HG03442 (cell line): ENCODE results near the gene C1QTNF8.

Experiments used
- ATAC-seq: cut with Tn5 transposase; IDR thresholded peaks from one replicate; pipeline ENCODE4 v1.9.1; 2021; ENCODE audit warnings: mild to moderate bottlenecking, moderate library complexity; ENCODE audit not compliant: unreplicated experiment

The C1QTNF8 gene

DNA sequence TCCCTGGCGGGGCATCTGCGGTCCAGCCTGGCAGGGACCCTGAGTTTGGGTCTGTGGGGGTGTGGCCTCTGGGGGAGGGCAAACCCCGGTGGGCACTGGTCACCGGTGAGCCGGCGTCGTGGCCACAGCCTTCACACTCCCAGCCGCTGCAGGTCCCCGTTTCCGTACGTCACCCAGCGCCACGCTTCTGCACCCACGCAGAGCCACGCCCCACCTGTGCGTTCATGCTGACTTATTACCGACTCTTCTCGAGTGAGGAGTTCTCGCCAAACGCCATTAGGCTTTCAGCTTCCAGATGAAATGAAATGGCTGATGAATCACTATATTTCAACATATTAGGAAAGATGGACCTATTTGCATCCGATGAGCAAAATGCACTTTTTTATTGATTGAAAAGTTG is 32.3 kb downstream of the C1QTNF8 start:
- no peak for ATAC-seq

DNA sequence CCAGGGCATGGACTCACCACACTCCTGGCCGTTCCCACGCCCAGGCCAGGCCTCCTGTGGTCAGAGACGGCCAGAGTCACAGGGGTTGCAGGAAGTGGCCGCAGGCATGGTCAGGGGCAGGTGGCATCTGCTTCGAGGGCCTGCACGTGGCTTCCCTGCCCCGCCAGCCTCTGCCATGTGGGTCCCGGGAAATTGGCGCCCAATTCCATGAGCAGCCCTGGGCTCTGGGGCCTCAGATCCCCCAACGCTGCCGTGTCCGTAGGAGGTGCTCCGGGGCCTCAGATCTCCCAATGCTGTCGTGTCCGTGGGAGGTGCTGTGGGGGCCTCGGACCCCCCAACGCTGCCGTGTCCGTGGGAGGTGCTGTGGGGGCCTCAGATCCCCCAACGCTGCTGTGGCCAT is 33.1 kb downstream of the C1QTNF8 start:
- no peak for ATAC-seq

DNA sequence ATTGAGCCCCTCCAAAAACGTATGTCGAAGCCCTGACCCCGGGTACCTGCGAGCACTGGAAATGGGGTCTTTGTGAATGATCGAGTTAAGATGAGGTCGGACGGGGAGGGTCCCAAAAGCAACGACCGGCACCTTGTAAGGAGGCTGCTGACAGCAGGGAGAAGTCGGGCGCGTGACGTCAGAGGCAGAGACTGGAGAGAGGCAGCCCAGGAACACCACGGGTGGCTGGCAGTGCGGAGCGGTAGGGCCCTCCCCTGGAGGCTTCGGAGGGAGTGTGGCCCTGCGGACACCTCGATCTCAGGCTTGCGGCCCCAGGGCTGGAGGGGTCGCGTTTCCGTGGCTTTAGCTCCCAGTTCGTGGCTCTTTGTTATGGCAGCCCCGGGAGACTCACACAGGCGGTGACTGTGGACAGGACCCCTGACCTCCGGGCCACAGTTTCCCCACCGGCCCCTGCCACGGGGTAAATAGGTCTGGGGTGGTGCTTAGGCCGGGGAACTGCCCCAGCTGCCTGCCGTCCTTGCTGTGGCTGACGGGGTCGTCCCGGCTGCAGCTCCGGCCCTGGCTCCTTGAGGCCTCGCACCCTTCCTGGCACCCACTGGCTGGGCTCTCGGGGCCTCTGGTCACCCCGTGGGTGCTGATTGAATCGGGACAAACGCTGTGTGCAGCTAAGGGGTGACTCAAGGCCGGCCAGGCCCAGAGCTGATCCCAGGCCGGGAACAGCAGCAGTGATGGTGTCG is 34.1 kb downstream of the C1QTNF8 start:
- no peak for ATAC-seq

DNA sequence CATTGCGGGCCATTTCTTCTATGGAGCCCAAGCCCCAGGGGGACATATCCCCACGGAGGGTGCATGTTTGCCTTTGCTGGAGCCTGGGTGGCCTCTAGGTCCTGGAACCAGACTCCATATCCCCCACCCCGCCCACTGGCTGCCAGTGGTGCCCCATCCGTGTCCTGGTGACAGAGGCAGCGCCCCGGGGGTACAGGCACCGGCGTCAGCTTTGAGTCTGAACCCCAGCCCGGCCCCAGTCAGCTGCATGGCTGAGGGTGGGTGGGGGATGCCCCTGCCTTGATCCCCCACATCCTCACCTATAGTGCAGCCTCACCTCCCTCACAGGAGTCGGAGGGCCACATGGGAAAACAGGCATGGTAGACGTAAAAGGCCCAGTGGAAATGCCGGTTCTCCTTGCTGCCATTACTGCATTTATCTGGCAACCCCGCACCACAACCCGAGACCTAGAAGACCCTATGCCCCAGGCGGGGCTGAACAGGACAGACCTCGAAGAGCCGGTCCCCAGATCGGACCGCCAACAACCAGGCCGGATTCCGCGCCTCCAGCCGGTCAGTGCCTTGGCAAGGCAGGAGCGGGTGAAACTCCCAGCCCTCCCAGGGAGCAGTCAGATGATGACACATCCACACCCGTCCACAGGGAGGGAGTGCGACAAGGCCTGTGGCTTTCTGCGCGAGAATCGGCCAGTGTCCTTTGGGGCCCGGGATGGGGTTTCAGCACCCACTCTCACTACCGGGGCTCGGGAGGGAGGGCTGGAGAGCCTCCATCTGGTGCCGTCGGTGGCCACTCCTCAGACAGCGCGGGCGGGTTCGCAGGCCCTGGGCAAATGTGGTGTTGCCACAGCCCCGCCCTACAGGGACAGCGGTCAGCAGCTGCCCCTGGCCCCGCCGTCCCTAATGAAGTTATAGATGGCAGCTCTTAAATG is 35.4 kb downstream of the C1QTNF8 start:
- ATAC-seq = no peak

DNA sequence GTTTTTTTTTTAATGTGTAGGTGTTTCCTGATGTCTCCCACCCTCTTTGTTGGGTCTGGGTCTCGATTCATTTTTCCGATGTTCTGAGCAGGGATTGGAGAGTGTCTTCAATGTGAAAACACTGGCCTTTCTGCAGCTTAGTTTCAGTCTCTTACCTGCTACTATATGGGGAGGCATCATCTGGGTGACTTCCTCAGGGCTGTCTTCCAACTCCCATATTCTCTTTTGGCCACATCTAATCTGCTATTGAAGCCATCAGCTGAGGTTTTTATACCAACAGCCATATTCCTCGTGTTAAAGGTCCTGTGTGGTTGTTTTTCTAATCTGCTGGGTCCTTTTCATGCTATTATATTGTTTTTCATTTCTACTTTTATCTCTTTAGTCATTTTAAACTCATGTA is 36.7 kb downstream of the C1QTNF8 start:
- no peak for ATAC-seq

DNA sequence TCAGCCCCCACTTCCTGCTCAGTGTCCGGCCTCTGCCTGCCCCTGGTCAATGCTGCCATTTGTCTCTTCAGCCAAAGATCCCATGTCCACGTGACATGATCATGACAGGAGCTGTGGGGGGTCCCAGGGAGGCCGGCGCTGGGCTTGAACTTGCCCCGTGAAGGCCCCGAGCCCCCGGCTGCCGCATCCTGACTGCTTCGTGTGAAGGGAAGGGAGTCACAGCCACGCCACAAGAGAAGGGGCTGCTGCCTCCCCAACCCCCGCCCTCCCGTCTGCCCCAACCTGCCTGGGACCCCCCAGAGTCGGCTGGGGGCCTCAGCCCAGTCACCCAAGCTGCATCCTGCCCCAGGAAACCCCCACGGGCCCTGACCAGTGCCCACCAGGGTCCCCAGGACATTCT is 37.8 kb downstream of the C1QTNF8 start:
- ATAC-seq = no peak

DNA sequence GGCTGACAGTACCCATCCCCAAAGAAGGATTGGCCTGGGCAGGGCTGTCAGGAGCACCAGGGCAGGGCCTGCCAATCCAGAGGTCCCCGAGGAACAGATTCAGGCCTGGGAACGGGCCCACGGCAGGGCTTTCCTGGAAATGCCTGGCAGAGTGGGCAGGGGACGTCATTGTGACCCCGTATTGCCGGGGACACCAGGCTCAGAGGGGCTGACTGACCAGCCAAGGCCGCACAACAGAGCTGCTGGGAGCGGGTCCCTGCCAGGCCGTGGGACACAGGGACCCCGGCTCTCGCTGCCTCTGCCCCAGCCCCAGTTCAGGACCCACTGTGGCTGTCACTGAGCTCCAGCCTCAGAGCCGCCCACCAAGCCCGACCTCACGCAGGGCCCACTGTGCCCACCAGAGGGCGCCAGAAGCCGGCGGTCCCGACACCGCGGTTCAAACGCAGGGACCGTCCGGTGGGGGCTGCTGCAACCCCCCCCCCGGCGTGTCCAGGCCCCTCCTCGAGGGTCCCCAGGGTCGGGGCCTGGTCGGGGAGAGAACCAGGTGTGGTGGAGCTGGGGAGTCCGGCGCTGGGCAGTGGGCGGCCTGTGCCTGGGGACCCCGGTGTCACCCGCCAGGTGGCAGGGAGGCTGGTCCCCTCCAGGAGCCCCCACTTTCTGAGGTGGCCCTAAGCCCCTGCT is 38.7 kb downstream of the C1QTNF8 start:
- no peak for ATAC-seq

DNA sequence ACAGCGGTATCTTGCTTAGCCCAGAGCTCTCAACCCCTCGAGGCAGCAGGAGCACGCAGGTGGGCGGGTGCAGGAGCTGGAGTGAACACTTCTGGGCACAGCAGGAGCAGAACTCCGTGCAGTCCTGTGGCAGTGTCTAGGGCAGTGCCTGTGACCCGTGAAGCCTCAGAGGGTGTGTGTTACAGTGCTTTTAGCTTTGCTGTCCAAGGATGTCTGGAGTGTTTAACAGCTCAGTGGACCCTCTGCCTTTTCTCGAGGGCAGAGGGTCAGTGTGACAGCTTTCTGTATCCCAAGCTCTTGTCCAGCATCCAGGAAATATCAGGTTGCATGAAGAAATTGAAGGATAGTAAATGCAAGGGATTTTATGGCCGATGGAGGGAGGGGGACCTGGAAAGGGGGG is 39.8 kb downstream of the C1QTNF8 start:
- ATAC-seq = no peak

DNA sequence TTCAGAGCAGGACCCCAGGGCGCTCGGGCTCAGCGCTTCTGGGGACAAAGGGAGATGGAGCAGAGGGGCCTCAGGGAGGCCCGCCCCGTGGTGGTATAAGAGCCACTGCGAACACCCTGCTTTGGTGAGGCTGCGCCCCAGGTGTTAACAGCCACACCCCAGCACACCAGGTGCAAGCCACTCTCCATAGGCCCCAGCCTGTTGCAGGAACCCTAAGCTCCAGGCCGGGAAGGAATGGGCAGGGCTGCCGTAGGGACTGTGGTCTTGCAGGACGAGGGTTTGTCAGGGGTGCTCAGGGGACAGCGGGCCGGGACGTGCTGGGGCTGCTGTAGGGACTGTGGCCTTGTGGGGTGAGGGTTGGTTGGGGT is 40.5 kb downstream of the C1QTNF8 start:
- ATAC-seq = no peak

DNA sequence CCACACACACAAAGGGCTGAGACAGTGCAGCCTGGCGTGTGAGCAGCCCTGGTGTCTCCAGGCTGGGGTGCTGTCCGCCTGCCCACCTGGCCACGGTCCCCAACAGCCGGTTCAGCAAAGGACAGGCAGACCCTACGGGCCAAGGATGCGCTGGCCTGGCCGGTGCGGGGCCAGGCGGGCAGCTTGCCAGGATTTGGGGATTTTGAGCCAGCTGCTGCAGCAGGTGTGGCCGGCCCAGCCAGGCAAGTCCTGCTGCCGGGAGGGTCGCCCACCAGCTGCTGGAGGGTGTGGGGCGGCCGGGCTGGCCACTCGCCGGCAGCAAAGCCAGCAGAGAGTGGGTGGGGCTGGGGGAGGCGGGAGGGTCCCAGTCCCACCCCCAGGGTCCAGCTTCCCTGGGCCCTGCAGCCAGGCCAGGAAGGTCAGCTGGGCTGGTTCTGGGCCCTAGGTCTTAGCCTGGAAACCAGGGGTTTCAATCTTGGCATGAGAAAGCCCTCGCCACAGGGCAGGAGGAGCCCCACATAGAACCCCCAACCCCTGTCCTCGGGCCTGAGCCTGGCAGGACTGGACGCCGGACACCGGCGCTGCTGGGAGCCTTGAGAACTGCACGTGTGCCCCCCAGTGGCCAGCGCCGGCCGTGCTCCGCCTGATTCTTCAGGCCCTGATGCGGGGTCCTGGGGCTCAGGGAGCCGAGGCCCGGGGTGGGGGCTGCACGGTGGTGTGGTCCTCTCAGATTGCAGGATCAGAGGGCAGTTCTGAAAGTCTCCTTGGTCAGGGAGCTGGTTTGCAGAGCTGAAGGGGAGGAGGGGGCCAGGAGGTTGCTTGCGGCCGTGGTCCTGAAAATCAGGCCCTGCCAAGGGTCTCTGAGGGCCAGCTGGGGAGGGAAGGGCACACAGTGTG is 41.1 kb downstream of the C1QTNF8 start:
- no peak for ATAC-seq

DNA sequence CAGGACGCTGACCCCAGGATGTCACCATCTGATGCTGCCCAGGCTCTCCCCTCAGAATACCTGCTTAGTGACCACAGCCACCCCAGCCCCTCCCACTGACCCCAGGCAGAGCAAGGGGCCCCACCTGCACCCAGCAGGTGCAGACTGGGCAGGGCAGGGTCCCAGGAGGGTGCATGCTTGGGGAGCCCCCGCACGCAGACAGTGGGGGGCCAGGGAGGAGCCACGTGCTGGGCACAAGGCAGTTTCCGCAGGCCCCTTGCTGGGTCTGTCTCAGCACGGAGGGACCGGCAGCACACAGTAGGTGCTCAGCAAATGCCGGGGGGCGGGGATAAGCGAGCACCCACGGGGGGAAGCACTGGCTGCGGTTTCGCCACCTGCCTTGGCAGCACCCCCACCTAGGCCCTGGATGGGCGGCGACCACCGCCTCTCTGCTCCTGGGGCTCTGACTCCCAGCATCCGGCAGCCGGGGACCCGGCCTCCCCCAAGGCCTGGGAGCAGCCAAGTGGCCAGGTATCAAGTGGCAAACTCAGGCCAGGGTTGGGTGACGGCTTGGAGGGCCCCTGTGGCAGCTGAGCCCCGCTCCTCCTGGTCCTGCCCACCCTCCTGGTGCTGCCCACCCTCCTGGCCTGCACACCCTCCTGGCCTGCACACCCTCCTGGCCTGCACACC is 42.2 kb downstream of the C1QTNF8 start:
- no peak for ATAC-seq

DNA sequence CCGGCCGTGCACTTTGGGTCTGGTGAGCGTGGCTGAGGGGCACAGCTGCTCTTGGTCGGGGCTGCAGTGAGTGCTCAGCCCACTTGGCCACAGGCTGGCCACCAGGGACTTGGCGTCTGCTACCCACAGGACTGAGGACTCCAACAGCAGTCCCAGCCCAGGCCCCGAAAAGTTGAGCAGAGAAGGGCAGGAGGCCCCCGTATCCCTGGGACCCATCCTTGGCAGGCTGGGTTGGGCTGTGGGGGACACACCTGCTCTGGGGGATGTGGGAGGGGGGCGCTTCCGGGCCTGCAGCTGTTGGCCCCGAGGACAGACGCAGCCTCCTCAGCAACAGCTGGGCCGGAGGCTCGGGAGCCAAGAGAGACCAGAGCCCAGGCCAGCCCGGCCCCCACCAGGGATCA is 42.9 kb downstream of the C1QTNF8 start:
- ATAC-seq = no peak

DNA sequence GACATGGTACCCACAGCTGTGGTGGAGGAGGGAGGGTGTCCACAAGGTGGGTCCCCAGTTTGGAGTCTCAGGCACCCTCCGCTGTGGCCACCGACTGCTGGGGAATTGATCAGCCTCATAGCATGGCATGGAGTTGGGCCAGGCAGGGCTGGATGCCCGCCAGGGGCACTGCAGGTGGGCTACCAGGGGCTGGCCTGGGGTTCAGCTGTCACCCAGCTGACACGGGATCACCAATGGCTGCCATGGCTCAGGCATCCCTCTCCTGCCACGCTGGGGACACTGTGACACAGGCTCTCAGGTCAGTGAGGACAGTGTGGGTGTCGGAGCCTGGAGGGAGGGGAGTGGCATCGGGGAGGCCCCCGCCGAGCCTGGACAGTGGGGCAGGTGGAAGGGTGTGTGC is 43.3 kb downstream of the C1QTNF8 start:
- no peak for ATAC-seq

DNA sequence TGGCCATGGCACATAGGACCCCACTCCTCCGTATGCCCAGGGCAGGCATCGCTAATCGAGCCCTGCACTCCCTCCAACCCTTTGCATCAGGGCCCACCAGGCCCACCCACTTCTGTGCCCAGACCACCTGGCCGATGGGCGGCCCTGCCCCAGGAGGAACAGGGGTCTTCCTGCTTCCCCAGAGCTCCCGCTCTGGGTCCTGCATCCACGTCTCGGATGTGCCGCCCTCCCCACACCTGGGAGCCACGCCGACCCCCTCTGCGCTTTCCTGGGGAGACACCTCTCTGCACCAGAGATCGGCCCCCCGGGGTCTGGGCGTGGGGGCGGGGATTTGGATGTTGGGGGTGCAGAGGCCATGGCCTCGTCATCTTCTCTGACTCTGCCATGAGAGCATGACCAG is 44.6 kb downstream of the C1QTNF8 start:
- no peak for ATAC-seq

DNA sequence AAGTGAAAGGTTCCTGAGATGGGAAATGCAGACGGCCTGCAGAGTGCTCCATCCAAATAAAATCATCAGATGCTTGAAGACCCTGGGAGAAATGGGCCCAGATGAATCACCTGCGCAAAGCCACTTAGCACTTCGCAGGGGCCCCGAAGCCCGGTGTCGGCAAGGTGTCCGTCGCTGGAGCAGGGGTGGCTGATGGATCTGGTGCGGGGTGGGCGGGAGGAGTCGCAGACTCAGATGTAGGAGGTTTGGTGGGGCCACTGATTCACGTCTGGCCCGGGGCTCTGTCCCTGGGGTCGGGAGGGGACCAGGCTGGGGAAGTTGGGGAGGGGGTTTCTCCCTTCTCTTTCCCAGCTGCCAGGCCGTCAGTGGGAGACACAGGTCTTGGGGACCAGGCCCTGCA is 45.1 kb downstream of the C1QTNF8 start:
- no peak for ATAC-seq

DNA sequence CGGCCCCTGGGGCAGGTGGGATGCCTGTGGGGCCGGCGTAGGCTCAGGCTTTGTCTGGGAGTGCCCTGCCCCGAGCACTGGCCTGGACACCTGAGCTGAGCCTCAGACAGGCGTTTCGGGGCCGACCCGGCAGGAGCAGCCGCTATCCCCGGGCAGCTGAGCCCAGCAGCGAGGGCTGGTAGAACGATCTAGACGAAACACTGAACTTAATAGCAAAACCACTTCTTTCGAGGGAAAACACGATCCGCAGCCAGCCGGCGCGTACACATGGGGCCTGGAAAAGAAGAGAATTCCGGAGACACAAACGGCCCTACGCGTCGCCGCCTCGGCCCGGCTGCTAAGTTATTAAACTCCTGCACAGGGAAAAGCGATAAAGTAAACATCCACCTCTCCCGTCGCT is 45.5 kb downstream of the C1QTNF8 start:
- no peak for ATAC-seq

DNA sequence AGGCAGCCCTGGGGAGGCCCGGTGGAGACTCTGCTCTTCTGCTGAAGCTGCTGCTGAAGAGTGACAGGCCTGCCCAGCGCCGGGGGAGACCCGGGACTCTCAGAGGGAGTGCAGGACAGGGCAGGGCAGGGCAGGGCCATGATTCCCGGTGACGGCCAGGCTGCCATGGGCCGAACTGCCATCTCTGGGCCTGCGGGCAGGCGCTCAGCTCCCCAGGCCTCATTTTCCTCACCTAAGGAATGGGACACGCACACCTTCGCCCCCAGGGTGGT is 46.1 kb downstream of the C1QTNF8 start:
- no peak for ATAC-seq

DNA sequence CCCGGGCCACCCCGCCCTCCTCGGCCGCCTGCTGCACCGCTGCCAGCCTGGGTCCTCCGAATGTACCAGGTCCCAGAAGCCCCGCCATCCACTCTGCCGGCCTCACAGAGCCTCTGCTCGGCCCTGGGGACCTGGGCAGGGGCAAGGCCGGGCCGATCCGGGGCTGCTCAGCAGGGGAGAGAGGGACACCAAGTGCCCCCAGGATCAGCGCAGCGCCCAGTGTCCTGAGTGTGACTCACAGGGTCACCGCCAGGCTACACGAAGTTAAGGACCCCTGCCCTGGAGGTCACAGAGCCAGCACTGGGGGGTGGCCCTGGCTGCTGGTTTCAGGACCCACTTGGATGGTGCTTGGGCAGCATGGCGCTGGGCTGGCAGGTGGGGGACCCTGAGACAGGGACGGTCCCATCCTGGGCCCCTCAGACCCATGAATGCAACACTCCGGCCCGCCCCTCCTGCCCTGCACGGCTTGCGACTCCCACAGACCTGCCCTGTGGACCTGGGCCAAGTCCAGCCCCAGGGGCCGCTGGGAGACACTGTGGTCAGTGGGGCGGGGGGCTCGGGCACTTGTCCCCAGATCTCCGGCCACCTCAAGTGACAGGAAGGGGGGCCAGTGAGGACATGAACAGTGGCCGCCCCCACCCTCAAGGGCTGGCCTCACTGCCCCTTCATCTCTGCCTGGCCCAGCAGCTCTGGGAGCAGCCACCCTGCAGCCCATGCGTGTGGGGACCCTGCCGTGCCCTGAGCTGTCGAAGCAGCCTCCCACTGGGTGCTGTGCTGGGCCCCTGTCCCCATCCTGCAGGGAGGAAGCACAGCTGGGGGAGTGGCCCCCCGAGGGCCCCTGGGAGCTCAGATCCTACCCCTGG is 46.7 kb downstream of the C1QTNF8 start:
- no peak for ATAC-seq

DNA sequence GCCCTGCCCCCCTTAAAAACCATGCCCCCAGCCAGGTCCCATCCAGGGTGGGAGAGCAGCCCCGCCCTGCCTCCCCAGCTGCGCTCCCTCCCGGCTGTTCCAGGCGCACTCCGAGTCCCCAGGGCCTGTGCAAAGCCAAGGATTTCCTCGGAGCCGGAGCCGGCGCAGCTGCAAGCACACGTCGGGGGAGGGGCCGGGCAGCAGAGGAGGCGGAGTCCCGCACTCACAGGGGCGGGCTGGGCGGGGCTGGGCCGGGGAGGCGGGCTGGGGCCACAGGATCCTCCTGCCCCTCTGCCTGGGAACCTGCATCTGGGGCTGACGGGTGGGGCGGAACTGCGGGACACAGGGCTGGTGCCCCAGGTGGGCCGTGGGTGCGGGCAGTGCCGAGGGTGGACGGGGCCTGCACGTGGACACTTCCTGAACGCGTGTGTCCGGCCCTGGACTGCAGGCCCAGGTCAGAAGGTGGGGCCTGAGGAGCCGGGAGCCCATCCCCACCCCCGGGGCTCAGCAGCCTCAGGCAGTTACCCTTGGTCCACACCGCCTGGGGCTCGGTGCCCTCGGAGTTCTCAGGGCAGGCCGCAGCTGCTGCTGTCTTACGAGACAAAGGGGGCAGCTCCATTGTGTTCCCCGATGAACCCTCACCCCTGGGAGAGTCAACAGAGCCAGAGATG is 47.5 kb downstream of the C1QTNF8 start:
- no peak for ATAC-seq
